Gastroesophageal sphincter (tissue), 3 donors: Measurements from ENCODE around the gene MAGOH.

Experiments used
- CTCF ChIP-seq, 4 experiments: fragments of 200-600 bp in 2 of 4; fragments of 450-650 bp in 2 of 4; sonication (generic) in 1 of 4; IDR thresholded peaks; one replicate each; pipeline ENCODE4 v1.5.1; 2017 to 2019; ENCODE audit warnings: antibody characterized with exemption in 4 of 4, mild to moderate bottlenecking in 2 of 4, moderate library complexity in 2 of 4
- POLR2A ChIP-seq, 2 donors: fragments of 450-650 bp; IDR thresholded peaks; one replicate each; pipeline ENCODE4 v1.6.1; 2017; ENCODE audit warnings: antibody characterized with exemption in 2 of 2, mild to moderate bottlenecking in 2 of 2, moderate library complexity in 1 of 2
- POLR2AphosphoS5 ChIP-seq: sonication (generic); formaldehyde crosslinking; IDR thresholded peaks from one replicate; pipeline ENCODE4 v1.6.1; 2017; ENCODE audit warnings: antibody characterized with exemption

GRCh38 chr1:53278298-53278725 is 40.0 kb upstream of the MAGOH start:
- TF ChIP-seq POLR2AphosphoS5 (no peak), CTCF (IDR thresholded peaks at IDR 0.05) (peak in 3 of 4 experiments; percentile 87 to 92 (median 90)), POLR2A (IDR thresholded peaks at IDR 0.05) (no peak)
